ENCODE data around the gene NUDT5. TPM values are rescaled to one million over a fixed set of nuclear protein-coding genes. Genes with fewer than 3 reads are reported as not detected.
A peak's percentile ranks its signal among the peaks of the same experiment; 100 is the strongest.

The NUDT5 gene
- polyA plus RNA-seq, 3 donors, result 28.3 to 51.1 (median 43.7) TPM

GRCh38 chr10:12186323-12186722 lies 9.4 kb downstream of the NUDT5 start:
- Mint-ChIP-seq H3K4me3 (no peak overlapping the region), H3K4me1 (peaks cover 30% of the 10 kb centered on the region), H3K27ac (no peak overlapping the region)

GRCh38 chr10:12184165-12184564 lies 11.5 kb downstream of the NUDT5 start:
- no peak overlapping the region for H2AFZ ChIP-seq (ENCODE audit: insufficient read depth, low read depth, low read length, poor library complexity, severe bottlenecking)
- Mint-ChIP-seq H3K4me1 (peaks cover 50% of the 10 kb centered on the region), H3K36me3 (peaks cover 50 to 62% of the 10 kb centered on the region in 2 donors), H3K9me3 (no peaks in the 10 kb centered on the region), H3K27ac (no peak overlapping the region), H3K27me3 (ENCODE audit: low read depth in 3 of 3) (peaks cover 0 to 11% (median 2%) of the 10 kb centered on the region in 3 donors), H3K4me3 (no peak overlapping the region)
- H3K9me3 ChIP-seq (replicated peaks in 1 of 2; ENCODE audit: control insufficient read depth in 1 of 2, insufficient read depth in 1 of 2, low read length in 2 of 2), result no peaks in the 10 kb centered on the region
- H3K4me1 ChIP-seq (ENCODE audit: control insufficient read depth in 1 of 2, insufficient read depth in 2 of 2, low read length in 2 of 2), result peaks cover 27 to 31% of the 10 kb centered on the region in 2 donors
- peaks cover 14 to 33% of the 10 kb centered on the region in 2 donors for H3K36me3 ChIP-seq (replicated peaks in 1 of 2; ENCODE audit: control insufficient read depth in 1 of 2, insufficient read depth in 2 of 2, low read length in 2 of 2)
- no peak for TF ChIP-seq CTCF (IDR thresholded peaks at IDR 0.05)
- no peaks in the 10 kb centered on the region for H3K27me3 ChIP-seq (ENCODE audit: control insufficient read depth in 2 of 2, insufficient read depth in 2 of 2, low read length in 2 of 2)
- no peak overlapping the region for H3K4me3 ChIP-seq (replicated peaks in 1 of 3; ENCODE audit: low read depth in 2 of 3, low read length in 3 of 3)
- intact Hi-C loops (cut with micrococcal nuclease), result no loop called here
- H3K9ac ChIP-seq (ENCODE audit: insufficient read depth, low read length, poor library complexity, severe bottlenecking), result no peak overlapping the region
- peaks cover 34% of the 10 kb centered on the region for H4K20me1 ChIP-seq (ENCODE audit: insufficient read depth, low read length)
- H3K79me2 ChIP-seq (ENCODE audit: insufficient read depth, low read length), result peaks cover 14% of the 10 kb centered on the region
- H3K27ac ChIP-seq (ENCODE audit: low read depth in 1 of 2, low read length in 2 of 2), result no peak overlapping the region
- DNase-seq, result no peak
- no peak overlapping the region for H3K4me2 ChIP-seq (replicated peaks; ENCODE audit: extremely low read depth, low read length, poor library complexity, severe bottlenecking)
- no CpG with 5 or more reads among the region's 7 CpGs for WGBS (ENCODE audit: insufficient coverage)

More at GRCh38 chr10:12186323-12186722, 9.4 kb downstream of the NUDT5 start:
- no peaks in the 10 kb centered on the region for H3K27me3 ChIP-seq (ENCODE audit: control insufficient read depth in 2 of 2, insufficient read depth in 2 of 2, low read length in 2 of 2)
- peaks cover 14 to 33% of the 10 kb centered on the region in 2 donors for H3K36me3 ChIP-seq (replicated peaks in 1 of 2; ENCODE audit: control insufficient read depth in 1 of 2, insufficient read depth in 2 of 2, low read length in 2 of 2)
- WGBS (ENCODE audit: insufficient coverage), result 24% methylated on average over 5 of the region's 8 CpGs
- H3K9me3 ChIP-seq (replicated peaks in 1 of 2; ENCODE audit: control insufficient read depth in 1 of 2, insufficient read depth in 1 of 2, low read length in 2 of 2), result no peaks in the 10 kb centered on the region
- H3K4me2 ChIP-seq (replicated peaks; ENCODE audit: extremely low read depth, low read length, poor library complexity, severe bottlenecking), result no peak overlapping the region
- Mint-ChIP-seq H3K9me3 (peaks cover 0 to 6% (median 2%) of the 10 kb centered on the region in 7 donors), H3K36me3 (peaks cover 52 to 60% of the 10 kb centered on the region in 2 donors), H3K27me3 (ENCODE audit: low read depth in 3 of 3) (no peaks in the 10 kb centered on the region)
- H3K4me3 ChIP-seq (replicated peaks in 1 of 3; ENCODE audit: low read depth in 2 of 3, low read length in 3 of 3), result no peak overlapping the region
- no peak for TF ChIP-seq CTCF (IDR thresholded peaks at IDR 0.05)
- intact Hi-C loops (cut with micrococcal nuclease), result no loop called here
- H4K20me1 ChIP-seq (ENCODE audit: insufficient read depth, low read length), result peaks cover 27% of the 10 kb centered on the region
- H3K27ac ChIP-seq (ENCODE audit: low read depth in 1 of 2, low read length in 2 of 2), result no peak overlapping the region
- no peak overlapping the region for H3K9ac ChIP-seq (ENCODE audit: insufficient read depth, low read length, poor library complexity, severe bottlenecking)
- no peak overlapping the region for H2AFZ ChIP-seq (ENCODE audit: insufficient read depth, low read depth, low read length, poor library complexity, severe bottlenecking)
- H3K4me1 ChIP-seq (ENCODE audit: control insufficient read depth in 1 of 2, insufficient read depth in 2 of 2, low read length in 2 of 2), result peaks cover 9 to 11% of the 10 kb centered on the region in 2 donors
- H3K79me2 ChIP-seq (ENCODE audit: insufficient read depth, low read length), result peaks cover 34% of the 10 kb centered on the region
- peak in 1 of 3 donors; percentile 38 for DNase-seq

Measured in CD14-positive monocyte (primary cell).